Caco-2 (cell line): ENCODE data around the gene PCBP2. TPM values are rescaled to one million over a fixed set of nuclear protein-coding genes. Genes with fewer than 3 reads are reported as not detected.

Experiments
- BruUV-seq: library from RNA; stranded (reverse); fragments of 400-500 nt; replicated peaks from 2 replicates; lab custom pipeline; 2021; lab: Mats Ljungman, UMichigan
- CTCF ChIA-PET: fragments of 300-600 bp; sonication (Branson Sonifier 250); formaldehyde crosslinking; loops from one replicate; lab custom pipeline; 2022; ENCODE audit warnings: antibody characterized with exemption; lab: Charles Lee
- POLR2A ChIA-PET: fragments of 300-600 bp; sonication (Branson Sonifier 250); formaldehyde crosslinking; loops from one replicate; lab custom pipeline; 2022; ENCODE audit warnings: antibody characterized with exemption; lab: Charles Lee
- DNase-seq, 2 experiments: peaks; one replicate each; pipeline versions ENCODE4 v3.0.0 to v3.0.0-alpha.2; 2020 to 2022
- H3K27me3 ChIP-seq: replicated peaks from 2 replicates; pipeline ENCODE4 v1.6.0; 2011; ENCODE audit warnings: low read length; ENCODE audit not compliant: control insufficient read depth, insufficient read depth
- H3K36me3 ChIP-seq: 2 replicates; pipeline ENCODE4 v1.5.1; 2011; ENCODE audit warnings: low read length; ENCODE audit not compliant: control insufficient read depth, insufficient read depth
- H3K4me1 ChIP-seq: fragments of 250-450 bp; sonication (Bioruptor Pico); 2 replicates; pipeline ENCODE4 v1.5.1; 2020; ENCODE audit warnings: mild to moderate bottlenecking
- H3K4me3 ChIP-seq: 2 replicates; pipeline ENCODE4 v1.5.1; 2011; ENCODE audit warnings: low read depth, mild to moderate bottlenecking, control low read depth, low read length
- H3K9me3 ChIP-seq: fragments of 250-450 bp; sonication (Bioruptor Pico); 2 replicates; pipeline ENCODE4 v1.5.1; 2020; ENCODE audit warnings: mild to moderate bottlenecking, moderate library complexity
- H3K27ac Mint-ChIP-seq: one replicate; pipeline ENCODE4 v1.8.0; 2022; ENCODE audit warnings: mixed read lengths; ENCODE audit not compliant: unreplicated experiment
- H3K27me3 Mint-ChIP-seq: one replicate; pipeline ENCODE4 v1.8.0; 2022; ENCODE audit warnings: mixed read lengths; ENCODE audit not compliant: insufficient read depth, unreplicated experiment
- H3K36me3 Mint-ChIP-seq: one replicate; pipeline ENCODE4 v1.8.0; 2022; ENCODE audit warnings: mild to moderate bottlenecking, mixed read lengths; ENCODE audit not compliant: insufficient read depth, unreplicated experiment
- H3K4me1 Mint-ChIP-seq: one replicate; pipeline ENCODE4 v1.8.0; 2022; ENCODE audit warnings: low read depth, mixed read lengths; ENCODE audit not compliant: unreplicated experiment
- H3K4me3 Mint-ChIP-seq: one replicate; pipeline ENCODE4 v1.8.0; 2022; ENCODE audit warnings: mild to moderate bottlenecking, moderate library complexity, mixed read lengths; ENCODE audit not compliant: unreplicated experiment
- H3K9me3 Mint-ChIP-seq: one replicate; pipeline ENCODE4 v1.8.0; 2022; ENCODE audit warnings: mixed read lengths; ENCODE audit not compliant: unreplicated experiment
- intact Hi-C: fragments of 100-400 bp; cut with micrococcal nuclease; formaldehyde crosslinking; loops from one replicate; pipeline ENCODE4 v1.10.0; 2022; ENCODE audit not compliant: unreplicated experiment
- total RNA-seq: library from RNA; stranded (reverse); gene quantifications from 2 replicates; pipeline ENCODE4 v1.2.3, GENCODE V29; 2022
- TF ChIP-seq, protein P1 (sequence below), 2 experiments: fragments of 200-600 bp in 1 of 2; IDR thresholded peaks; 1 replicate in 1 of 2; 2 replicates in 1 of 2; pipeline versions ENCODE4 v1.5.1 to v1.8.0; 2011 to 2022; ENCODE audit warnings: antibody characterized with exemption in 1 of 2, control low read depth in 1 of 2, inconsistent platforms in 1 of 2, low read depth in 1 of 2, low read length in 1 of 2, mild to moderate bottlenecking in 1 of 2, moderate library complexity in 1 of 2; ENCODE audit not compliant: insufficient read depth in 1 of 2, severe bottlenecking in 1 of 2, unreplicated experiment in 1 of 2

The PCBP2 gene
- total RNA-seq, 1 experiment from 2014 or later = 1,143 TPM

DNA sequence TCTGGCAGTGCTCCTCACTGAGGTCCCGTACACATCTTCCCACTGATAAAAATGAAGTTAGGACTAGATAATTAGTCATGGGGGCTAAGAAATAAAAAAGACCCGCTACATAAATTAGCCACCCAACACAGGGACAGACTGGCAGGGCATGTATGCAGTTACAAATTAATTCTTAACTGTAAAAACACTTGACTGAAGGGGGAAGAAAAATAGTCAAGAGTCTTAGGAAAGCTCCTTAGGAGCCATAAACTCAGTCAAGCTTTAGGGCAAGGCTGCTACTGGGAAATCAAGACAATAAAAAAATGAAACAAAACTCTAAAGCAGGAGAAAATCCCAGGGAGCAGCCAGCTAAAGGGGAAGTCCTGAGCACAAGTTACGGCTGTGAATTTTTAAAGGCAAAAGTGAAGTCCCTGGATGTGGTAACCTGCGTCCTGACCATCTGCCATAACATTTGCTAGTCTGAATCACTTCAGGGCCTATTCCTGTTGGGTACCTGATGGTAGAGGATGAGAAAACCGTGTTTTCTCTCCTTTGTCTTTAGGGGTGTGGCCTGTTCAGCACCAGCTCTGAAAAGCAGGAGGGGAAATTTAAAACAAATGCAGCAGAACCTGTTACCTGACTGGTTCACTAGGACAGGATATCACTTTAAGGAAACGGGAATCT is 62.9 kb downstream of the PCBP2 start:
- Mint-ChIP-seq H3K27ac (no peak overlapping the region), H3K36me3 (peaks cover 2% of the 10 kb centered on the region), H3K9me3 (no peaks in the 10 kb centered on the region), H3K4me1 (no peaks in the 10 kb centered on the region), H3K27me3 (no peaks in the 10 kb centered on the region), H3K4me3 (no peak overlapping the region)
- no peaks in the 10 kb centered on the region for H3K27me3 ChIP-seq
- CTCF ChIA-PET = no interaction called here
- TF ChIP-seq, protein P1, sequence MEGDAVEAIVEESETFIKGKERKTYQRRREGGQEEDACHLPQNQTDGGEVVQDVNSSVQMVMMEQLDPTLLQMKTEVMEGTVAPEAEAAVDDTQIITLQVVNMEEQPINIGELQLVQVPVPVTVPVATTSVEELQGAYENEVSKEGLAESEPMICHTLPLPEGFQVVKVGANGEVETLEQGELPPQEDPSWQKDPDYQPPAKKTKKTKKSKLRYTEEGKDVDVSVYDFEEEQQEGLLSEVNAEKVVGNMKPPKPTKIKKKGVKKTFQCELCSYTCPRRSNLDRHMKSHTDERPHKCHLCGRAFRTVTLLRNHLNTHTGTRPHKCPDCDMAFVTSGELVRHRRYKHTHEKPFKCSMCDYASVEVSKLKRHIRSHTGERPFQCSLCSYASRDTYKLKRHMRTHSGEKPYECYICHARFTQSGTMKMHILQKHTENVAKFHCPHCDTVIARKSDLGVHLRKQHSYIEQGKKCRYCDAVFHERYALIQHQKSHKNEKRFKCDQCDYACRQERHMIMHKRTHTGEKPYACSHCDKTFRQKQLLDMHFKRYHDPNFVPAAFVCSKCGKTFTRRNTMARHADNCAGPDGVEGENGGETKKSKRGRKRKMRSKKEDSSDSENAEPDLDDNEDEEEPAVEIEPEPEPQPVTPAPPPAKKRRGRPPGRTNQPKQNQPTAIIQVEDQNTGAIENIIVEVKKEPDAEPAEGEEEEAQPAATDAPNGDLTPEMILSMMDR (IDR thresholded peaks at IDR 0.05; ENCODE audit: insufficient read depth in 1 of 2, low read depth in 1 of 2, low read length in 1 of 2, severe bottlenecking in 1 of 2, unreplicated experiment in 1 of 2) = no peak
- H3K4me1 ChIP-seq = no peaks in the 10 kb centered on the region
- no peaks in the 10 kb centered on the region for H3K9me3 ChIP-seq
- no peak overlapping the region for H3K4me3 ChIP-seq
- H3K36me3 ChIP-seq = peaks cover 1% of the 10 kb centered on the region; the same call in 1 of the 2 replicates
- POLR2A ChIA-PET = interaction anchor here (0.6 kb wide), 1 partner anchor 105 kb away, joined by 5 read pairs; no protein-coding TSS in a partner anchor
- DNase-seq = no peak
- intact Hi-C loops = no loop called here
- no TSS peak for BruUV-seq

DNA sequence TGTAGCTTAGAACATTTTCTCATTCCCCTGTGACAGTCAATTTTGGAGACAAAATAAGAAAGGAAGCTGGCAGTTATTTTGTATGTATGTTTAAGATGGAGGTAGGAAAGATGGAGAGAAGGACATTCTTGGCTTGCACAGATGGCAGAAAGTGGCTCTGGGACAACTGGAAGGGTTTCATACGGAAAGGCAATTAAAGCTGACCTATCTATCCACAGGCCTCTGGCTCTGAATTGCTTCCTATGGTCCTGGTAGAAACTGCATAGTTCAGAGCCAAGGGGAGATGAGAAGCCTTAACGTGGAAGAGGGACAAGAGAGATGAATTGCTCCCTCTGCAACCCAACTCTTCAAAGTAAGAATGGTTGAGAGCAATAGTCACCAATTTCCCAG is 63.4 kb downstream of the PCBP2 start:
- no peaks in the 10 kb centered on the region for H3K4me1 Mint-ChIP-seq
- POLR2A ChIA-PET = no interaction called here
- no peak overlapping the region for H3K4me3 Mint-ChIP-seq
- intact Hi-C loops = no loop called here
- no peaks in the 10 kb centered on the region for H3K9me3 Mint-ChIP-seq
- H3K36me3 ChIP-seq = peaks cover 1% of the 10 kb centered on the region; the same call in 1 of the 2 replicates
- H3K27me3 Mint-ChIP-seq = no peaks in the 10 kb centered on the region
- no peaks in the 10 kb centered on the region for H3K27me3 ChIP-seq
- TF ChIP-seq, protein P1 (IDR thresholded peaks at IDR 0.05; ENCODE audit: insufficient read depth in 1 of 2, low read depth in 1 of 2, low read length in 1 of 2, severe bottlenecking in 1 of 2, unreplicated experiment in 1 of 2) = no peak
- CTCF ChIA-PET = no interaction called here
- BruUV-seq = no TSS peak
- H3K4me1 ChIP-seq = no peaks in the 10 kb centered on the region
- no peak overlapping the region for H3K27ac Mint-ChIP-seq
- peaks cover 7% of the 10 kb centered on the region for H3K36me3 Mint-ChIP-seq
- no peaks in the 10 kb centered on the region for H3K9me3 ChIP-seq
- H3K4me3 ChIP-seq = no peak overlapping the region
- DNase-seq = no peak

DNA sequence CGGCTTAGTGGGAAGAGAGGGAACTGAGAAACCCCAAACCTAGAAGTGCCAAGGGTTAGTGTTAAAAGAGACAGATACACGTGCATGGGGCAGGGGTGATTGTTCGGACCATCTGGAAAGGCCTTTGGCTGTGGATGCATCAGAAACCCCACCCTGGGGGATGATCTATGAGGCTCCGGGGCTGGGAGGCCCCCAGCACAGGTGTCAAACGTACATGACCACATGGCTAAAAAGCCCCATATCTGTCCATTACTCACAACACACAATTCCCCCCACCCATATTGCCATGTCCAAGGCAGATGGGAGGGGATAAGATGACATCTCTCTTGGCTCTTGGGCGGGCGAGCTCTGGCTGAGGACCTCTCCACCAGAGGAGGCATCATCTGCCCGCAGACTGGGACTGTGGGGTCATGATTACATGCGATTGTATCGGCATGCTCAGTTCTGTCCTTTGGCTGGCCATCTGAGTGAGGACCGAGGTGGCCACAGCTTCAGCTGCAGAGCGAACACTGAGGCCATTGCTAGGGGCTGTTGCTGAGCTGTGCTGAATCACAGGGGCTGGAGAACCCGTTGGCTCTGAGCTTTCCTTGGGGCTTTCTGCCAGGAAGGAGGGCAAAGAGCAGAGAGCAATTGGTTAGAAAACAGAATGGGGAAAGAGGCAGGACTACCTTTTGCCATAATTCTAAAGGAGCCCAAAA is 65.0 kb downstream of the PCBP2 start:
- Histone ChIP-seq H3K27me3 (no peaks in the 10 kb centered on the region), H3K4me3 (no peak overlapping the region), H3K36me3 (peaks cover under 1% of the 10 kb centered on the region), H3K9me3 (no peaks in the 10 kb centered on the region), H3K4me1 (no peaks in the 10 kb centered on the region)
- Mint-ChIP-seq H3K27ac (no peak overlapping the region), H3K4me3 (no peak overlapping the region), H3K9me3 (no peaks in the 10 kb centered on the region), H3K4me1 (no peaks in the 10 kb centered on the region), H3K27me3 (no peaks in the 10 kb centered on the region), H3K36me3 (peaks cover 20% of the 10 kb centered on the region)
- no peak for DNase-seq
- intact Hi-C loops = no loop called here
- CTCF ChIA-PET = interaction anchor here (0.9 kb wide), 1 partner anchor 8 kb away, joined by 4 read pairs; no protein-coding TSS in a partner anchor
- TF ChIP-seq, protein P1 (IDR thresholded peaks at IDR 0.05; ENCODE audit: insufficient read depth in 1 of 2, low read depth in 1 of 2, low read length in 1 of 2, severe bottlenecking in 1 of 2, unreplicated experiment in 1 of 2) = no peak
- POLR2A ChIA-PET = no interaction called here
- no TSS peak for BruUV-seq
